Glomerular endothelial cell (primary cell): ENCODE results near the gene VWA3A. TPM values are rescaled to one million over a fixed set of nuclear protein-coding genes. Genes with fewer than 3 reads are reported as not detected.
"Not testable (repeated sequence)": the region's sequence is repeated elsewhere in the genome, so short reads cannot be mapped to it uniquely, and the experiment has no call there.

ENCODE experiments used
- DNase-seq: peaks from one replicate; pipeline ENCODE4 v3.0.0-alpha.2; 2011; ENCODE audit warnings: low read depth, low spot score; ENCODE audit errors: extremely low read depth
- total RNA-seq: library from RNA; depleted of rRNA; stranded (reverse); fragments of >200 nt; gene quantifications from 2 replicates; pipeline ENCODE4 v1.2.3, GENCODE V29; 2015

Gene VWA3A
- total RNA-seq, result not detected in 2 replicates

GRCh38 chr16:22092143-22092933 lies at the start of gene VWA3A:
VWA3A (plus strand) TSS chr16:22092541; CDS start chr16:22092638, 97 bp downstream.
- no peak for DNase-seq

GRCh38 chr16:22043882-22044281 lies 48.5 kb upstream of the VWA3A start:
- not testable (repeated sequence) for DNase-seq

GRCh38 chr16:22045888-22046287 lies 46.5 kb upstream of the VWA3A start:
- not testable (repeated sequence) for DNase-seq

GRCh38 chr16:22050963-22051362 lies 41.4 kb upstream of the VWA3A start:
- DNase-seq, result no peak

GRCh38 chr16:22052980-22053379 lies 39.4 kb upstream of the VWA3A start:
- no peak for DNase-seq

GRCh38 chr16:22053921-22054341 lies 38.4 kb upstream of the VWA3A start:
- DNase-seq, result no peak

GRCh38 chr16:22054847-22055590 lies 37.3 kb upstream of the VWA3A start:
- no peak for DNase-seq

GRCh38 chr16:22055881-22056280 lies 36.5 kb upstream of the VWA3A start:
- DNase-seq, result no peak

- no peak for DNase-seq
Measured at GRCh38 chr16:22063888-22064467, 28.4 kb upstream of the VWA3A start.

GRCh38 chr16:22065252-22065651 lies 27.1 kb upstream of the VWA3A start:
- no peak for DNase-seq

GRCh38 chr16:22070361-22071330 lies 21.7 kb upstream of the VWA3A start:
- no peak for DNase-seq

- DNase-seq, result no peak
Measured at GRCh38 chr16:22071331-22071910, 20.9 kb upstream of the VWA3A start.

GRCh38 chr16:22073350-22073749 lies 19.0 kb upstream of the VWA3A start:
- DNase-seq, result no peak

- no peak for DNase-seq
Measured at GRCh38 chr16:22075043-22075757, 17.1 kb upstream of the VWA3A start.

- no peak for DNase-seq
Measured at GRCh38 chr16:22075776-22076175, 16.6 kb upstream of the VWA3A start.

GRCh38 chr16:22077700-22078313 lies 14.5 kb upstream of the VWA3A start:
- no peak for DNase-seq

GRCh38 chr16:22078656-22079055 lies 13.7 kb upstream of the VWA3A start:
- DNase-seq, result no peak

- DNase-seq, result no peak
Measured at GRCh38 chr16:22081050-22081449, 11.3 kb upstream of the VWA3A start.

- DNase-seq, result no peak
Measured at GRCh38 chr16:22086440-22086839, 5.9 kb upstream of the VWA3A start.
